ENCODE results near the gene TMEM91. TPM values are rescaled to one million over a fixed set of nuclear protein-coding genes. Genes with fewer than 3 reads are reported as not detected.
"Not testable (repeated sequence)": the region's sequence is repeated elsewhere in the genome, so short reads cannot be mapped to it uniquely, and the experiment has no call there.

TMEM91 gene
- total RNA-seq, 2 donors from 2014 or later: 5.7 to 16.5 TPM

DNA sequence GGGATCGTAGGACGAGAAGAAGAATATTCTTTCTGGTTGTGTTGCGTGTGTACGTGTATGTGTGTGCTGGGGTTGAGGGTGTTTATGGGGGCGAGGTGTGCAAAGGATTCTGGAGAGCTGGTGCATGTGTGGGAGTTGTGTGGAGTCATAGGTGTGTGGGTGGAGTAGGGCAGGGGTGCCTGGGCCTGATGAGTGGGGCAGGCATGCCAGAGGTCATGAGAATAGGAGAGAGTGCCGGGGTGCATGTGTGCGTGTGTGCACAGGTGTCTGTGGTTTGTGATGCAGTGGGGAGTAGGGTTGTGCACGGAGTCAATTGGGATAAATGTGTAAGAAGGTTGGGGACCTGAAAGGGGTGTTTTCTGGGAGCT is 649 bp downstream of the TMEM91 start:
- TF ChIP-seq, protein P1, sequence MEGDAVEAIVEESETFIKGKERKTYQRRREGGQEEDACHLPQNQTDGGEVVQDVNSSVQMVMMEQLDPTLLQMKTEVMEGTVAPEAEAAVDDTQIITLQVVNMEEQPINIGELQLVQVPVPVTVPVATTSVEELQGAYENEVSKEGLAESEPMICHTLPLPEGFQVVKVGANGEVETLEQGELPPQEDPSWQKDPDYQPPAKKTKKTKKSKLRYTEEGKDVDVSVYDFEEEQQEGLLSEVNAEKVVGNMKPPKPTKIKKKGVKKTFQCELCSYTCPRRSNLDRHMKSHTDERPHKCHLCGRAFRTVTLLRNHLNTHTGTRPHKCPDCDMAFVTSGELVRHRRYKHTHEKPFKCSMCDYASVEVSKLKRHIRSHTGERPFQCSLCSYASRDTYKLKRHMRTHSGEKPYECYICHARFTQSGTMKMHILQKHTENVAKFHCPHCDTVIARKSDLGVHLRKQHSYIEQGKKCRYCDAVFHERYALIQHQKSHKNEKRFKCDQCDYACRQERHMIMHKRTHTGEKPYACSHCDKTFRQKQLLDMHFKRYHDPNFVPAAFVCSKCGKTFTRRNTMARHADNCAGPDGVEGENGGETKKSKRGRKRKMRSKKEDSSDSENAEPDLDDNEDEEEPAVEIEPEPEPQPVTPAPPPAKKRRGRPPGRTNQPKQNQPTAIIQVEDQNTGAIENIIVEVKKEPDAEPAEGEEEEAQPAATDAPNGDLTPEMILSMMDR (conservative IDR thresholded peaks at IDR 0.05): no peak
- Histone ChIP-seq H3K36me3 (ENCODE audit: control insufficient read depth, insufficient read depth, low read length) (no peaks in the 10 kb centered on the region), H3K4me3 (ENCODE audit: low read length) (peak overlapping the region; percentile 81), H3K9ac (ENCODE audit: extremely low read depth, low read length, poor library complexity, severe bottlenecking) (peak overlapping the region; percentile 62), H3K4me1 (ENCODE audit: control insufficient read depth, insufficient read depth, low read length) (no peaks in the 10 kb centered on the region), H3K9me3 (ENCODE audit: control insufficient read depth, low read length) (no peaks in the 10 kb centered on the region), H3K27ac (ENCODE audit: low read depth, low read length) (no peak overlapping the region), H3K27me3 (ENCODE audit: control insufficient read depth, insufficient read depth, low read length, poor library complexity, severe bottlenecking) (no peaks in the 10 kb centered on the region)
- no peak for DNase-seq
- H3K4me3 Mint-ChIP-seq: peak overlapping the region; percentile 69
- H3K36me3 Mint-ChIP-seq (ENCODE audit: low read depth): peaks cover 2% of the 10 kb centered on the region
- peaks cover 5% of the 10 kb centered on the region for H3K27me3 Mint-ChIP-seq (ENCODE audit: insufficient read depth)
- 62 to 75% methylated on average over 8 of the region's 8 CpGs for WGBS, 2 experiments (ENCODE audit: insufficient coverage in 1 of 2, insufficient read length in 1 of 2)
- peak overlapping the region; percentile 85 for H3K27ac Mint-ChIP-seq
- H3K9me3 Mint-ChIP-seq: no peaks in the 10 kb centered on the region
- peaks cover 10% of the 10 kb centered on the region for H3K4me1 Mint-ChIP-seq

- H3K9me3 ChIP-seq (ENCODE audit: control insufficient read depth, low read length): no peaks in the 10 kb centered on the region
- no peak overlapping the region for H3K27ac Mint-ChIP-seq
- H3K4me3 ChIP-seq (ENCODE audit: low read length): no peak overlapping the region
- no peaks in the 10 kb centered on the region for H3K9me3 Mint-ChIP-seq
- peaks cover 5% of the 10 kb centered on the region for H3K27me3 Mint-ChIP-seq (ENCODE audit: insufficient read depth)
- WGBS, 2 experiments (ENCODE audit: insufficient coverage in 1 of 2, insufficient read length in 1 of 2): 64 to 69% methylated on average over 6 to 9 of the region's 9 CpGs
- DNase-seq: peak; percentile 83
- TF ChIP-seq, protein P1 (conservative IDR thresholded peaks at IDR 0.05): peak; percentile 73
- H3K36me3 Mint-ChIP-seq (ENCODE audit: low read depth): peaks cover 3% of the 10 kb centered on the region
- H3K4me1 Mint-ChIP-seq: peaks cover 10% of the 10 kb centered on the region
- no peak overlapping the region for H3K27ac ChIP-seq (ENCODE audit: low read depth, low read length)
- no peaks in the 10 kb centered on the region for H3K36me3 ChIP-seq (ENCODE audit: control insufficient read depth, insufficient read depth, low read length)
- H3K9ac ChIP-seq (ENCODE audit: extremely low read depth, low read length, poor library complexity, severe bottlenecking): no peak overlapping the region
- H3K27me3 ChIP-seq (ENCODE audit: control insufficient read depth, insufficient read depth, low read length, poor library complexity, severe bottlenecking): no peaks in the 10 kb centered on the region
- H3K4me3 Mint-ChIP-seq: no peak overlapping the region
- no peaks in the 10 kb centered on the region for H3K4me1 ChIP-seq (ENCODE audit: control insufficient read depth, insufficient read depth, low read length)
These were observed 1.8 kb downstream of the TMEM91 start for GRCh38 chr19:41377977-41378709.

GRCh38 chr19:41381536-41381935 is 5.2 kb downstream of the TMEM91 start:
- not testable (repeated sequence) for H3K27ac ChIP-seq (ENCODE audit: low read depth, low read length); H3K27me3 ChIP-seq (ENCODE audit: control insufficient read depth, insufficient read depth, low read length, poor library complexity, severe bottlenecking); H3K36me3 ChIP-seq (ENCODE audit: control insufficient read depth, insufficient read depth, low read length); H3K4me1 ChIP-seq (ENCODE audit: control insufficient read depth, insufficient read depth, low read length); H3K27ac Mint-ChIP-seq; H3K36me3 Mint-ChIP-seq (ENCODE audit: low read depth); H3K9me3 Mint-ChIP-seq; H3K4me1 Mint-ChIP-seq; H3K4me3 ChIP-seq (ENCODE audit: low read length); H3K9ac ChIP-seq (ENCODE audit: extremely low read depth, low read length, poor library complexity, severe bottlenecking); H3K9me3 ChIP-seq (ENCODE audit: control insufficient read depth, low read length); H3K4me3 Mint-ChIP-seq; DNase-seq; H3K27me3 Mint-ChIP-seq (ENCODE audit: insufficient read depth)
- 91 to 95% methylated on average over 7 to 8 of the region's 8 CpGs for WGBS, 2 experiments (ENCODE audit: insufficient coverage in 1 of 2, insufficient read length in 1 of 2)

All from endodermal cell (in vitro differentiated cells).